KMS-11 (cell line): ENCODE data around the gene KIAA0319L.

Experiments used
- H2AFZ ChIP-seq: fragments of 200-600 bp; sonication (generic); 2 replicates; pipeline ENCODE4 v1.6.1; 2016; ENCODE audit warnings: antibody characterized with exemption, mixed run types, low read depth
- H3K27ac ChIP-seq: fragments of 200-600 bp; sonication (generic); 2 replicates; pipeline ENCODE4 v1.6.1; 2016; ENCODE audit warnings: mild to moderate bottlenecking, mixed run types
- H3K27me3 ChIP-seq: fragments of 200-600 bp; sonication (generic); 2 replicates; pipeline ENCODE4 v1.6.1; 2017; ENCODE audit warnings: mild to moderate bottlenecking, low read depth, mixed run types, moderate library complexity; ENCODE audit not compliant: insufficient read depth
- H3K36me3 ChIP-seq: fragments of 200-600 bp; sonication (generic); 2 replicates; pipeline ENCODE4 v1.6.1; 2017; ENCODE audit warnings: mild to moderate bottlenecking, mixed run types; ENCODE audit not compliant: insufficient read depth
- H3K4me1 ChIP-seq: fragments of 200-600 bp; sonication (generic); 2 replicates; pipeline ENCODE4 v1.6.1; 2016; ENCODE audit warnings: mild to moderate bottlenecking, low read depth, mixed run types; ENCODE audit not compliant: poor library complexity, severe bottlenecking
- H3K4me2 ChIP-seq: fragments of 200-600 bp; sonication (generic); 2 replicates; pipeline ENCODE4 v1.7.0; 2016; ENCODE audit warnings: mild to moderate bottlenecking, mixed run types
- H3K4me3 ChIP-seq: fragments of 200-600 bp; sonication (generic); IDR thresholded peaks from 2 replicates; pipeline ENCODE4 v1.6.1; 2017; ENCODE audit warnings: low read depth, low read length, mixed read lengths; ENCODE audit not compliant: insufficient read depth
- H3K79me2 ChIP-seq: fragments of 200-600 bp; sonication (generic); 2 replicates; pipeline ENCODE4 v1.6.1; 2016; ENCODE audit warnings: low read depth, mixed run types; ENCODE audit not compliant: insufficient read depth
- H3K9ac ChIP-seq: fragments of 200-600 bp; sonication (generic); 2 replicates; pipeline ENCODE4 v1.6.1; 2016; ENCODE audit warnings: mild to moderate bottlenecking, mixed run types
- H4K20me1 ChIP-seq: fragments of 200-600 bp; sonication (generic); 2 replicates; pipeline ENCODE4 v1.6.1; 2016; ENCODE audit warnings: mild to moderate bottlenecking, mixed run types; ENCODE audit not compliant: insufficient read depth
- CTCF ChIP-seq: fragments of 200-600 bp; sonication (generic); conservative IDR thresholded peaks from 2 replicates; pipeline ENCODE4 v1.6.1; 2017; ENCODE audit warnings: low read depth, mild to moderate bottlenecking, antibody characterized with exemption, low read length, moderate library complexity, mixed read lengths

Gene KIAA0319L

GRCh38 chr1:35428360-35428759 lies 128.8 kb downstream of the KIAA0319L start:
- no peaks in the 10 kb centered on the region for H3K79me2 ChIP-seq
- H4K20me1 ChIP-seq: no peaks in the 10 kb centered on the region
- no peaks in the 10 kb centered on the region for H3K4me1 ChIP-seq
- no peak overlapping the region for H3K4me3 ChIP-seq
- TF ChIP-seq CTCF: no peak
- H3K27me3 ChIP-seq: no peaks in the 10 kb centered on the region
- no peak overlapping the region for H3K9ac ChIP-seq
- H2AFZ ChIP-seq: no peak overlapping the region
- no peaks in the 10 kb centered on the region for H3K36me3 ChIP-seq
- no peak overlapping the region for H3K27ac ChIP-seq
- H3K4me2 ChIP-seq: no peak overlapping the region

DNA sequence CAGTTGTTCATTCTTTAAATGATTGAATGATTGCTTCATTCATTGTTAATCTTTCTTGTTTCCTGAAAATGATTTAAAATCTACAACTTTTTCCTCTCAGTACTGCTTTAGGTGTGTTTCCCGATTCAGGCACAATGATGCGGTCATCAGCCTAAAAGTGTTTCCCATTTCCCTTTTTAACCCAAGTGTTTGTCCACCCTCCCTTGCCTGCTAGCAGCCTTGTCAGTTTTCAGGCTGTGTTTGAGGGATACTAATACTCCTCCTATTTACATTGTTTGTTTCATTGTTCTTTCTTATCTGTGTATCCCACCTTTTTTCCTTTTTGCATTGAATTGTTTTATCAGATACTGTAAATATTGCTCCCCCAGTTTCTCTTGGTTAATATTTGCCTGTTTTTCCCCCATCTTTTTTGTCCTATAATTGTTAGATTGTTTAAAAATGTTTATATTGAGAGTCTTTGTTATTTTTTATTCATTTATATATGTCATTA lies 131.1 kb downstream of the KIAA0319L start:
- no peak overlapping the region for H3K4me2 ChIP-seq
- H3K27me3 ChIP-seq: no peaks in the 10 kb centered on the region
- H3K4me3 ChIP-seq: no peak overlapping the region
- no peaks in the 10 kb centered on the region for H3K79me2 ChIP-seq
- H3K4me1 ChIP-seq: no peaks in the 10 kb centered on the region
- H3K9ac ChIP-seq: no peak overlapping the region
- H2AFZ ChIP-seq: no peak overlapping the region
- no peak for TF ChIP-seq CTCF
- H3K36me3 ChIP-seq: no peaks in the 10 kb centered on the region
- H3K27ac ChIP-seq: no peak overlapping the region
- no peaks in the 10 kb centered on the region for H4K20me1 ChIP-seq

DNA sequence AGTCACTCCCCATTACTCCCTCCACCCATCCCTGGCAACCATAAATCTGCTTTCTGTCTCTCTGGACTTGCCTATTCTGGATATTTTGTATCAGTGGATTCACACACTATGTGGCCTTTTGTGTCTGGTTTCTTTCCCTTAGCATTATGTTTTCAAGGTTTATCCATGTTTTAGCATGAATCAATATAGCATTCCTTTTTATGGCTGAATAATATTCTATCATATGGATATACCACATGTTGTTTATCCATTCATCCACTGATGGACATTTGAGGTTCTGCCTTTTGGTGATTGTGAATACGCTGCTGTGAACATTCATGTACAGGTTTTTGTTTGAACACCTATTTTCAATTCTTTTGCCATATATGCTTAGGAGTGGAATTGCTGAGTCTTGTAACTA lies 148.3 kb downstream of the KIAA0319L start:
- no peak for TF ChIP-seq CTCF
- H2AFZ ChIP-seq: no peak overlapping the region
- no peaks in the 10 kb centered on the region for H3K27me3 ChIP-seq
- H3K27ac ChIP-seq: no peak overlapping the region
- H4K20me1 ChIP-seq: no peaks in the 10 kb centered on the region
- H3K4me2 ChIP-seq: no peak overlapping the region
- H3K9ac ChIP-seq: no peak overlapping the region
- no peaks in the 10 kb centered on the region for H3K4me1 ChIP-seq
- no peaks in the 10 kb centered on the region for H3K36me3 ChIP-seq
- no peak overlapping the region for H3K4me3 ChIP-seq
- no peaks in the 10 kb centered on the region for H3K79me2 ChIP-seq

- Histone ChIP-seq H4K20me1 (no peaks in the 10 kb centered on the region), H2AFZ (no peak overlapping the region), H3K79me2 (no peaks in the 10 kb centered on the region), H3K4me1 (no peaks in the 10 kb centered on the region), H3K36me3 (no peaks in the 10 kb centered on the region), H3K27ac (no peak overlapping the region), H3K27me3 (no peaks in the 10 kb centered on the region), H3K9ac (no peak overlapping the region), H3K4me3 (no peak overlapping the region), H3K4me2 (no peak overlapping the region)
- no peak for TF ChIP-seq CTCF
These were observed 149.5 kb downstream of the KIAA0319L start for GRCh38 chr1:35407743-35408142.

- Histone ChIP-seq H4K20me1 (no peaks in the 10 kb centered on the region), H3K9ac (no peak overlapping the region), H3K4me3 (no peak overlapping the region), H3K27ac (no peak overlapping the region), H3K36me3 (no peaks in the 10 kb centered on the region), H3K4me2 (no peak overlapping the region), H3K79me2 (no peaks in the 10 kb centered on the region), H3K27me3 (no peaks in the 10 kb centered on the region), H3K4me1 (no peaks in the 10 kb centered on the region), H2AFZ (no peak overlapping the region)
- no peak for TF ChIP-seq CTCF
These were observed 151.1 kb downstream of the KIAA0319L start for GRCh38 chr1:35406103-35406502.
